Forelimb muscle (tissue), 1 donor: ENCODE data around the gene U2AF2. TPM values are rescaled to one million over a fixed set of nuclear protein-coding genes. Genes with fewer than 3 reads are reported as not detected.

Experiments
- DNase-seq: peaks from one replicate; pipeline ENCODE4 v3.0.0-alpha.2; 2013; ENCODE audit warnings: low read depth
- polyA plus RNA-seq: library from polyadenylated mRNA; unstranded; fragments of 120-200 nt; gene quantifications from one replicate; pipeline ENCODE4 v1.2.1, GENCODE V29; 2013; ENCODE audit not compliant: insufficient read length

U2AF2 gene
- polyA plus RNA-seq, 1 donor = 110 TPM

DNA sequence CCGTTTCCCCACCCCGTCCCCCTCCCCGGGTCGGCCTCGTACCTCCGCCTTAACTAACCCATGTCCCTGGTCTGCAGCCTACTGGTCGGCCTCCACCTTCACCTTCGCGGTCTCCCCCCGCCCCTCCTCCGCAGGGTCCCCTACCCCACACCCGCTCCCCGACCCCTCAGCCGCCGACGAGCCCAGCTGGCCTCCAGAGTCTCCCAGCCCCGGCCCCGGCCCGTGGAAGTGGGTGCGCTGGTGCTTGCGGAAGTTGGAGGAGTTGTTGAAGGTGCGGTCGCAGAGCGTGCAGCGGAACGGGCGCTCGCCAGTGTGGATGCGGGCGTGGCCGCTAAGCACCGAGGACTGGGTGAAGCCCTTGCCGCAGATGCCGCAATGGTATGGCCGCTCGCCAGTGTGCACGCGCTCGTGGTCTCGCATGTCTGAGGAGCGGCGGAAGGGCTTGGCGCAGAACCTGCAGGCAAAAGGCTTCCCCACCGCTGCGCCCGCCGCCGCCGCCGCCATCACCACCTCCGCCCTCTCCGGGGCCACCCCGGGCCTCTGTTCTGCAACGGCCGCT is 33.1 kb upstream of the U2AF2 start:
- no peak for DNase-seq

DNA sequence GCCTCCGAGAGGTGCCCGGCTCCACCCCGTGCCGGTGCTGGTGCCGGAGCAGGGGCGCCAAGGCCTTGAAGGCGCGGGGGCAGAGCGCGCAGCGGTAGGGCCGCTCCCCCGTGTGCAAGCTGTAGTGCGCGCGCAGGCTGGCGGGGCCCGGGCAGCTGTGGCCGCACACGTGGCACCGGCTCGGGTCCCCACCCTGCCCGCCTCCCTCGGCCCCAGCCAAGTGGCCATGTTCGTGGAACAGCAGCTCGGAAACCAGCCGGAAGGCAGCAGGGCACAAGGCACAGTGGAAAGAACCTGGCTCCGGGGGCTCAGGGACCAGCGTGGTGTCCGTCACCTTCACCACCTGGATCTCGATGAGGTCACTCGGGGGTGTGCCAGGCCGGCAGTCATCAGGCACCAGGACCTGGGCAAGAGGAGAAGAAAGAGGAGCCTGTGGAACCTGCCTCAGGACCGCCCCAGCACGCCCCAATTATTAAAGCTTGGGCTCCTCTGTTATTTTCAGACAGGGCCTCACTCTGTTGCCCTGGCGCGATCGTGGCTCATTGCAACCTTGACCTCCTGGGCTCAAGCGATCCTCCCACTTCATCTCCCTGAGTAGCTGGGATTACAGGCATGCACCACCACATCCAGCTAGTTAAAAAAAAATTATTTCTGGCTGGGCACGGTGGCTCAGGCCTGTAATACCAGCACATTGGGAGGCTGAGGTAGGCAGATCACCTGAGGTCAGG is 32.4 kb upstream of the U2AF2 start:
- DNase-seq = no peak

DNA sequence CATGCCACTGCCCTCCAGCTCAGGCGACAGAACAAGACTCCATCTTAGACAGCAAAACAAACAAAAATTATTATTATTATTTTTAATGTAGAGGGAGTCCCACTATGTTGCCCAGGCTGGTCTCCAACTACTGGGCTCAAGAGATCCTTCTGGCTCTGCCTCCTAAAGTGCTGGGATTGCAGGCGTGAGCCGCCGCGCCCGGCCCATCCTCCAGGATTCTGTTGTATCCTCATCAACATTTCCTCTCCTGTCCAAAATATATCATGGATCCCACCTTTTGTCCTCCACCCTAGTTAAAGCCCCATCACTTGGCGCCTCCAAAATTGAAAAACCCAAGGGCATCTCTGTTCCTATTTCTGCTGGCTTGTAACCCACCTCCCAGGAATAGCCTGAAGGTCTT is 31.7 kb upstream of the U2AF2 start:
- no peak for DNase-seq

DNA sequence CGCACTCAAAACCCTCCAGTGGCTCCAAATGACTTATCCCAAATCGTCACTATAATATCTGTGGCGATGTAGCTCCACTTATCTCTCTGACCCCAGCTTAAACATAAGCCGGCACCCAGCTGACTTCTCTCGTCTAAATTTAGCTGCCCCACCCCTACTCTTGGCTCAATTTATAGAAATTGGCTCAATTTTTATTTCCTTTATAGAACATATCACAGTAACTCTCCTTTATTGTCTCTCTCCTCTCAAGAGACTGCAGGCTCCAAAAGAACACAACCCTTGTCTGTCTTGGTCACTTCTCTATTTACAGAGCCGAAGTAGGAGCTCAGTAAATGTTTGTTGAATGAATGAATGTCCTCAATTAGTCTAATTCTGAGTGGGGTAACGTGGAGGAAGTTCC is 31.3 kb upstream of the U2AF2 start:
- DNase-seq = no peak

DNA sequence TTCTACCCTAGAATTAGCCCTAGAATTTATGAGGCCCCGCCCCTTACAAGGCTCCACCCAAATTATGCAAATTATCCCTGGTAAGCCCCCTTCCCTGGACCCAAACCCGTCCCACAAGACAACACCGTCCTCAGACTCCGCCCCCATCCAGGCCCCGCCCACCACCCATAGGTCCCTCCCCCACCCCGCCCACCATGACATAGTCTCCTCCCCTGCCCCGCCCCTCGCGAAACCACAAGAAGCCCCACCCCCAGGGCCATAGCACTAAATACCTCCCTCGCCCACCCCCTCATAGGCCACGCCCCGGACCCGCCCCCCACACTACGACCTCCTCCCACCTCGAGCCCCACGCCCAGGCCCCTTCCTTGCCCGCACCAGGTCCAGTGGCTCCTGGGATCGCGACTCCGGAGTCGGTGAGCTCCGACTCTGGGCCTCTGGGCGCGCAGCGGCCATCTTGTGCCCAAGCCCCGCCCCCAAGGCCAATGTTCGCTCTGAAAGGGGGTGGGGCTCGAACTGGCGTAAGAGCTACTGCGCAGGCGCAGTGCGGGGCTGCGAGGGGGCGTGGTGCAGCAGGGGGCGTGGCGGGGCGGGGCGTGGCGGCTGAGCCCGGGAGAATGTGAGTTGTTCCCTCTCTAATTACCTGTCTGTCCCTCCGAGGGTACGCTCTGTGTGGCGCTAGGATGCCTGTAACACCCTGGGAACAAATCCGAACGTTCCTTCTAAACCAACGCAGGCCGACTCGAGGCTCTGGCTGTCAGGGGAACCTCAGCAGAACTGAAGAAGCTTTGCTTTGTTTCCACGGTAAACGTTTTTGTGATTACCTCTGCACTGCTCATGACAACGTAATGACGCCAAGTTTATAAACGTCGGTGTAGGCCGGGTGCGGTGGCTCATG is 30.5 kb upstream of the U2AF2 start, which contains the start of gene ZNF784:
ZNF784 (minus strand) TSS at position 458 of the 895 bp plus-strand sequence; CDS start at position 453, 5 bp downstream.
- peak; percentile 72 for DNase-seq

DNA sequence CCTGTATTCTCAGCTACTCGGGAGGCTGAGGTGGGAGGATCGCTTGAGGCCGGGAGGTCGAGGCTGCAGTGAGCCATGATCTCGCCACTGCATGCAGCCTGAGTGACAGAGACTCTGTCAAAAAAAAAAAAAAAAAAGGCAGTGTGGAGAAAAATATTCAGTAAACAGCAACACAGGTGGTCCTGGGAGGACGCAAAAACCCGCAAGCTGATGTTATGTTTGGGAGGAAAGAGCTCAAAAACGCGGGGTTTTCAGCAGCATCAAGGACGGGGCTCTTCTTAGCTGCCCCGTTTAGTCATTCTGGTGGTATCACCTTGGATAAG is 29.9 kb upstream of the U2AF2 start:
- no peak for DNase-seq

DNA sequence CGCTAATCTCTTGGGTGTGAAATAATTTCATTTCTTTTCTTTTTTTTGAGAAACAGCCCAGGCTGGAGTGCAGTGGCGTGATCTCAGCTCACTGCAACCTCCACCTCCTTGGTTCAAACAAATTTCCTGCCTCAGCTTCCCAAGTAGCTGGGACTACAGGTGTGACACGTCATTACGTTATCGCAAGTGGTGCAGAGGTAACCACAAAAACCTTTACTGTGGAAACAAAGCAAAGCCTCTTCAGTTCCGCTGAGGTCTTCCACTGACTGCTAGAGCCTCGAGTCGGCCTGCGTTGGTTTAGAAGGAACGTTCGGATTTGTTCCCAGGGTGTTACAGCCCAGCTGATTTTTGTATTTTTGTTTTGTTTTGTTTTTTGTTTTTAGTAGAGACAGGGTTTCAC is 28.5 kb upstream of the U2AF2 start:
- no peak for DNase-seq

DNA sequence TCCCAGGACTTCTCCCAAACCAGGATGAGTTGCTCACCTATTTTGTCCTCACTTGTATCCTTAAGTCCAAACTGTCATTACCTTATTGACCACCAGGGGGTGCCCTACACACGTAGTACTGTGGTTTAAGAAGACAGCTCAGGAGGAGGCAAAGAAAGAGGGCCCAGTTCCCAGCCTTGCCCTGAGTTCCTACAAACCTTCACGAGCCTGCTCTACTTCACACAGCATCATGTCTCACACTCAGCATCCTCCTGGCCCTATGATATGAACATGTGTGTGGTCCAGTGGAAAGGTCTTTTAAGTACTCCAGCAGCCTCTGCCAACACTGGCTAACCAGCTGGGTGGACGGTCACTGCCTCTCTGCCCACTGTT is 22.4 kb upstream of the U2AF2 start:
- peak; percentile 81 for DNase-seq

DNA sequence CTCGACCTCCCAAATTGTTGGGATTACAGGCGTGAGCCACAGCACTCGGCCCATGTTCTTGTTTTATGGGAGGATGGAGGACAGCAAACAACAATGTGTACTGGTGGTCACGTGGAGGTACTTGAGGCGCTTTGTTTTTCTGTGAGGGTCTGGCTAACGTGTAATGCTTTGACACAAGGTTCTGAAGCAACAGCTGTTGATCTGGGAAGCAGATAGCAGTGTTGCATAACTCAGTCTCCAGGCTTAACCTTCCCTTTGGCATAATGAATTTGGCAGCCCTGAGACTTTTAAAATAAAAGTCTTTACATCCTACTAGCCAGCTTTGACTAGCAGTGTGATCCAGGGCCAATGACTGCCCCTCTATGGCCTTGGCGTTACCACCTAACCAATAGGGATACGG is 21.0 kb upstream of the U2AF2 start:
- DNase-seq = no peak

DNA sequence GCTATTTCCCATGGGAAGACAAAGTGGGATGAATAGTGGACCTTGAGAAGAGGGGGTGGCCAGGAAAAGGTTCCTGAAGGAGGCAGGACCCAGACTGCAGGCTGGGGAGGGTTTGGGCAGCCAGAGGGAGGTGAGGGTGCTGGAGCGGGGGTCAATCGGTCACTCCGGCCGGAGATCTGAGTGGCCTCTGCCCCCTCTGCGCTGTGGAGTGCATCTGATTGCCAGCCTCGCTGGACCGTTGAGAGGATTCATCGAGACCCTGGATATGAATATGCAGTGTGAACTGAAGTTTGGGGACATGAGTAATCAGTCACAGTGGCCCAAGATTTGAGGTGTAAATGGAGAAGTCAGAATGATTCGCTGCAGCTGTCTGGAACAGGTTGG is 19.5 kb upstream of the U2AF2 start:
- no peak for DNase-seq

DNA sequence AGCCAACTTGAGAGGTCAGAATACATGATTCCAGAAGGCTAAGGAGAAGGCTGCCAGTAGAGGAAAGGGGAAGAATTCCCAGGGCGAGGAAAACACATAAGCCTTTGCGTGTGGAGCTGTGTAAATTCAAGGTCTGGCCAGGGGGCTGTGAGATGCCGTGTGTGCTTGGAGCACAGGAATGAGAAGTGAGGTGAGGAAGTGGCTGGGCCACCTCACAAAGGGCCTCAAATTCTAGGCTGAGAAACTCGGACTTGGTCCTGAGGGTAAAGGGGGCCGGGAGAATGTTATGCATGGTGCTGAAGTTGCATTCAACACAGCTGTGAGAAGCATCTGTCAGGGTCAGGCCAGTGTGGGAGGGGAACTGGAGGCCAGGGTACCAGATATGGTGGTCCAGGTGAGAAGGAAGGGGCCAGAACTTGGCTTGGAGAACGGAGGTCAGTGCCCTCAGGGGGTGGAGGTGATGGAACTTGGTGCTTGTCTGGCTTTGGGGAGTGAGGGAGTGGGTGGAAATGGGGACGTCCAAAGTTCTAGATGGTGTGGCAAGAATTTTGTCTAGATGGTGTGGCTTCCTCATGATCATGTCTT is 18.9 kb upstream of the U2AF2 start:
- no peak for DNase-seq

DNA sequence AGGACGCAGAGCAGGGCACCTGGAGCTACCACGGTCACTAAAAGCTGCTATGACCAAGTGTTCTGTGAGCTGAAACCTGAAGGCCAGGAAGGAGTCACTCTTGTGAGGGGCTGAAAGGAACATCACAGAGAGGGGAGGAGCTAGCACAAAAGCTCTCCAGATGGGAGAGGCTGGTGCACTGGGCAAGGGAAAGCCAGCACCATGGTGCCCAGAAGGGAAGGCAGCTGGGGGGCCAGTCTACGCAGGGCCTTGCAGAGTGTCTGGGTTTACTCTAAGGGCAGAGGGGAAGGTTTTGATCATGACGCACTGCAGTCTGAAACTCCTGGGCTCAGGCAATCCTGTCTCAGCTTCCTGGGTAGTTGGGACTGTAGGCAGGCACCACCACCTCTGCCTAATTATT is 18.1 kb upstream of the U2AF2 start:
- DNase-seq = no peak

DNA sequence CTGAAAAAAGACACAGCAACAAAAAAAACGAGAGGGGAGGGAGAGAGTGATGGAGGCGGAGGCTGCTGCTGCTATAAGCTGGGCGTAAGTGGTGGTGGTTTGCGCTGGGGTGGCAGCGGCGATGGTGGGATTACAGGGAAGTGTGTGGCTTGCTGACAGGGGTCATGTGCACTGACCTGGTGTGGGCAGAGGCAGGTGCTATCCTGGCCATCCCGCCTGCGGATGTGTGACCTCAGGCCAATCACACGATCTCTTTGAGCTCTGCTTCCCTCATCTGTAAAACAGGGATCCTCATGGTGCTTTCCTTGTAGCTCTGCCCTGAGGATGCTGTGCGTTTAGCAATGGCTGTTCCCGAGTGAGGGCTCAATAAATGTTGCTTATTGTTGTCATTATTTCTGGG is 17.3 kb upstream of the U2AF2 start:
- DNase-seq = no peak

DNA sequence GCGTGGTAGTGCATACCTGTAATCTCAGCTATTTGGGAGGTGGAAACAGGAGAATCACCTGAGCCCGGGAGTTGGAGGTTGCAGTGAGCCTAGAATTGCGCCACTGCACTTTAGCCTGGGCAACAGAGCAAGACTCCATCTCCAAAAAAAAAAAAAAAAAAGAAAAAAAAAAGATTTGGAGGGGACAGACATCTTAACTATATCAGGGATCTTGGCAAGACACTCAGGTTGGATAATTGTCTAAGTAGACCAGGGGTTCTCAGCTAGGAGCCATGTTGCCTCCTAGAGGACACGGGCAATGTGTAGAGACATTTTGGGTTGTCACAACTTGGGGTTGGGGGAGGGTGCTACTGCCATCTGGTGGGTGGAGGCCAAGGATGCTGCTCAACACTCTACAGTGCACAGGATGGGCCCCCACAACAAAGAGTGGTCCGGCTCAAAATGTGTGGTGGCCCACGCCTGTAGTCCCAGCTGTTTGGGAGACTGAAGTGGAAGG is 15.9 kb upstream of the U2AF2 start:
- no peak for DNase-seq

DNA sequence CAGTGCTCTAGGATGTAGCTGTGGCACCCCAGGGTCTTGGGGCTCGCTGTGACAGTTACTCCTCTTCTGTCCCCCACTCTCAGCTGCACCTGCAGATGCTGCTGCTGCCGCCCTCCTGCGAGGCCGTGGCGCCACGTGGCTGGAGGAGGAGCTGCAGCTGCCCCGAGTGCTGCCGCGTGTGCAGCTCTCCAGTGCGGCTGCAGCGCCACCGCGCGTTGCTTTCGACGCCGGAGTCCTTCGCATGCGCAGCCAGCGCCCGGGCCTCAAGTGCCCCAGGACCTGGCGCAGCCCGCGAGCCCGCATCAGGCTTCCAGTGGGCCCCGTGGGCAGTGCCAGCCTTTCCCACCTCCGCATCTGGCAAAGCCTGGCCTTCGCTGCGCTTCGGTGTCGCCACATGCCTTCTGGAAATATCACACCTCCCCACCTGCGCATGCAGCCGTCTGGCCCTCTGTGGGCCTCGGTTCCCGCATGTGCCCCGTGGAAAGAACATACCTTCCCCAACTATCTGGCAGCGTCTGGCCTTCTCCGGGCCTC is 14.7 kb upstream of the U2AF2 start:
- DNase-seq = no peak

DNA sequence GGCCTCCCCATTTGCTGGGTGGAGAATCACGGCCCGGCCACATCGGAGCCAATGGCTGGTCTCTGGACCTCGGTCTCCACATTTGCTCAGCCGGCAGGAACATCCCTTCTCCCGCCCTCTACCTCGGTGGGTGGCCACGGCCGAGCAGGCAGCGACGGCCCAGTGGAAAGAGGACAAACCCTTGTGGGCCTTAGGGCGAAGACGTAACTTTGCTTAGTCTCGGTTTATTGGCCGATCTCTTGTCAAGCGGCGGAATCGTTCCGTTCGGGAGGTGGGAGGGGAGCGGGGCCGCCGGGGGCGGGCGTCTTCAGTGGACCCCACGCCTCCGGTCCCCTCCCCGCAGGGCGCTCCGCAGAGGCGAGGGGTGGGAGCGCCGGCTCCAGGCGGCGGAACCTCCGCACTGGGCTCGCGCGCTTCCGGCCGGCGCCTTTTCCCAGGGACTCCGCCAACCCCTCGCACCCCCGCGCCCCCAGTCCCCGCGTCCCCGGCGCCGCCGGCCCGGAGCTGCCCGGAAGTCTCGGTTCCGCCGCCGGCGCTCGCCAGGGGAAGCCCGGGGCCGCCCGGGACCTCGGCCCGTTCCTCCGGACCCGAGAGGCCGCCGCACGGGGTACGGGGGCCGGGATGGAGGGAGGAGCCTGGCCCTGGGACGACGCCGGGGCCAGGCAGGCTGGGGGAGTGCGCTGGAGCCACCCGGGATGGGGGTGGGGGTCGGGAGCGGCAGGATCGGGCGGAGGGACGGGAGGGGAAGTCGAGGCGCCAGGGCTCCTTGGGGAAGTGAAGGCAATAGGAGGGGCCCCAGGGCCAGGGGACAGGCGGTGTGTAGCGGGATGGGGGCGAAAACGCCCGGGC is 14.0 kb upstream of the U2AF2 start, which contains the start of gene ZNF580:
ZNF580 (plus strand) TSS at position 426 of the 849 bp plus-strand sequence. CDS start 1,507 bp downstream, outside the sequence.
- no peak for DNase-seq

DNA sequence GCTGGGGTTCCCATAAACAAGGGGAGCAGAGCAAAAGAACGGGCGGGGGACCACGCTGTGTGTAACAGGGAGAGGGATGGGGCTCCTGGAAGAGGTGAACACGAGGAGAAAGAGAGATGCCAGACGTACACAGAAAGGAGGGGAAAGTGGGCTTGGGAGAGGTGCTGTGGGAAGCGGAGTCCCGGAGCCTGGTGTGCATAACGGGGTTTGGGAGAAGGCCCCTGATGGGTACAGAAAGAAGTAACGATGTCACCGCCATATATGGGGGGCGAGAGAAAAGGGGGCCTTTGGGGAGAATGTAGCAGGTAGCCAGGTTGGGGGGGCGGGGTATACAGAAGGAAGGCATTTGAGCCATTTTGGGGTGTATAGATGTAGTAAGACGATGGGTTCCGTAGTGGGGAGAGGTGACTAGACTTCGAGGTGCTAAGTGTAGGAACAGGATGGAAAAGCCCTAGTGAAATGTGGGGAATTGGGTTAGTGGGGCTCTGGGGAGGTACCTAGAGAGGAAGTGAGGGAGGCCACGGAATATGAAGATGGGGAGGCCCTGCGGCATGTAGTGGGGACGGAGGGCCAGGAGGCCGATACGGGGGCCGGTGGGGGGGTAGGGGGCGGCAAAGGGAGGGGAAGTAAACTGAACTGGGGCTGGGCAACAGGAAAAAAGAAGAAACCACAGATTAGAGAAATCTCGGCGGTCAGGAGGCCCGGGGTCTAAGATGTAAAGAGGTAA is 13.2 kb upstream of the U2AF2 start:
- DNase-seq = no peak

DNA sequence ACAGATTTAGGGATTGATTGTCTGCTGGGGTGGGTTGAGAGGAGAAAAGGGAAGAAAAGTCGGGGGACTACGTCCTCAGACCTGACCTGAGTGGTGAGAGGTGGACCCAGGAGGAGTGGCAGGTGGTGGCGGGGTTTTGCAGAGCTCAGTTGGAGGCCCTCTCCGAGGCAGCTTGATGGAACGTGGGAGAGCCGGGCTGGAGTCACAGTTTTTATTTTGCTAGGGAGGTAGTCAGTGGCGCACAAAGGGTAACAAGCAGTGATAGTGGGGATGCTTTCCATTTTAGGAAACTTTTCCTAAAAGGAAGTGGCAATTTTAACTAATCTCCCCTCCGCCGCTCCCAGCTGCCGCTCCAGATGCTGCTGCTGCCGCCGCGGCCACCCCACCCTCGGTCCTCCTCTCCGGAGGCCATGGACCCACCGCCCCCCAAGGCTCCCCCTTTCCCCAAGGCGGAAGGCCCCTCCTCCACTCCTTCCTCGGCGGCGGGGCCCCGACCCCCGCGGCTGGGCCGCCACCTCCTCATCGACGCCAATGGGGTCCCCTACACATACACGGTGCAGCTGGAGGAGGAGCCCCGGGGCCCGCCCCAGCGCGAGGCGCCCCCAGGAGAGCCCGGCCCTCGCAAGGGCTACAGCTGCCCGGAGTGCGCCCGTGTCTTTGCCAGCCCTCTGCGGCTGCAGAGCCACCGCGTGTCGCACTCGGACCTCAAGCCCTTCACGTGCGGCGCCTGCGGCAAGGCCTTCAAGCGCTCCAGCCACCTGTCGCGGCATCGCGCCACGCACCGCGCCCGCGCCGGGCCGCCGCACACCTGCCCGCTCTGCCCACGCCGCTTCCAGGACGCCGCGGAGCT is 12.5 kb upstream of the U2AF2 start:
- DNase-seq = no peak
